Measurements from ENCODE around the gene FKBP3. TPM values are rescaled to one million over a fixed set of nuclear protein-coding genes. Genes with fewer than 3 reads are reported as not detected.

The FKBP3 gene
- total RNA-seq, 2 donors from 2014 or later = 153 to 188 TPM

DNA sequence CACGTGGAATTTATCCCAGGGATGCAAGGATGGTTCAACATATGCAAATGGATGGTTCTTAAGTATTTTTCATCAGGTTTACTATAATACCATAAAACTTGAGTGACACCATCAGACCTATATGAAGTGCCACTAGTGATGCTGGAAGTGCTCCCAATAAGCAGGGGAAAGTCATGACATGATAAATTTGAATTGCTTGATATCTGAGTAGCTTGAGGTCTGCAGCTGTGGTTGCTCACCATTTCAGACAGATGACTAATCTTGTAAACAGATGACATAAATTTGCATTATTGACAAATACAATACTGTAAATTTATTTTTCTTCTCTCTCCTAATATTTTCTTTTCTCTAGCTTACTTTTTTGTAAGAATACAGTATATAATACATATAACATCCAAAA, 64.1 kb downstream of the FKBP3 start:
- Mint-ChIP-seq H3K4me3 (no peak overlapping the region), H3K9me3 (peaks cover 6% of the 10 kb centered on the region), H3K27me3 (ENCODE audit: insufficient read depth) (no peaks in the 10 kb centered on the region), H3K27ac (no peak overlapping the region), H3K36me3 (ENCODE audit: low read depth) (peaks cover 27% of the 10 kb centered on the region), H3K4me1 (peaks cover 9% of the 10 kb centered on the region)
- TF ChIP-seq, protein P1, sequence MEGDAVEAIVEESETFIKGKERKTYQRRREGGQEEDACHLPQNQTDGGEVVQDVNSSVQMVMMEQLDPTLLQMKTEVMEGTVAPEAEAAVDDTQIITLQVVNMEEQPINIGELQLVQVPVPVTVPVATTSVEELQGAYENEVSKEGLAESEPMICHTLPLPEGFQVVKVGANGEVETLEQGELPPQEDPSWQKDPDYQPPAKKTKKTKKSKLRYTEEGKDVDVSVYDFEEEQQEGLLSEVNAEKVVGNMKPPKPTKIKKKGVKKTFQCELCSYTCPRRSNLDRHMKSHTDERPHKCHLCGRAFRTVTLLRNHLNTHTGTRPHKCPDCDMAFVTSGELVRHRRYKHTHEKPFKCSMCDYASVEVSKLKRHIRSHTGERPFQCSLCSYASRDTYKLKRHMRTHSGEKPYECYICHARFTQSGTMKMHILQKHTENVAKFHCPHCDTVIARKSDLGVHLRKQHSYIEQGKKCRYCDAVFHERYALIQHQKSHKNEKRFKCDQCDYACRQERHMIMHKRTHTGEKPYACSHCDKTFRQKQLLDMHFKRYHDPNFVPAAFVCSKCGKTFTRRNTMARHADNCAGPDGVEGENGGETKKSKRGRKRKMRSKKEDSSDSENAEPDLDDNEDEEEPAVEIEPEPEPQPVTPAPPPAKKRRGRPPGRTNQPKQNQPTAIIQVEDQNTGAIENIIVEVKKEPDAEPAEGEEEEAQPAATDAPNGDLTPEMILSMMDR (conservative IDR thresholded peaks at IDR 0.05) = no peak
- no peak for DNase-seq
- Histone ChIP-seq H3K9ac (ENCODE audit: extremely low read depth, low read length, poor library complexity, severe bottlenecking) (no peak overlapping the region), H3K27ac (ENCODE audit: low read depth, low read length) (no peak overlapping the region), H3K9me3 (ENCODE audit: control insufficient read depth, low read length) (peaks cover 9% of the 10 kb centered on the region), H3K36me3 (ENCODE audit: control insufficient read depth, insufficient read depth, low read length) (peaks cover 29% of the 10 kb centered on the region), H3K4me1 (ENCODE audit: control insufficient read depth, insufficient read depth, low read length) (peaks cover 6% of the 10 kb centered on the region), H3K27me3 (ENCODE audit: control insufficient read depth, insufficient read depth, low read length, poor library complexity, severe bottlenecking) (no peaks in the 10 kb centered on the region), H3K4me3 (ENCODE audit: low read length) (no peak overlapping the region)
- WGBS, 2 experiments (ENCODE audit: insufficient coverage in 1 of 2, insufficient read length in 1 of 2) = 80 to 100% methylated on average over 1 of the region's 1 CpG

DNA sequence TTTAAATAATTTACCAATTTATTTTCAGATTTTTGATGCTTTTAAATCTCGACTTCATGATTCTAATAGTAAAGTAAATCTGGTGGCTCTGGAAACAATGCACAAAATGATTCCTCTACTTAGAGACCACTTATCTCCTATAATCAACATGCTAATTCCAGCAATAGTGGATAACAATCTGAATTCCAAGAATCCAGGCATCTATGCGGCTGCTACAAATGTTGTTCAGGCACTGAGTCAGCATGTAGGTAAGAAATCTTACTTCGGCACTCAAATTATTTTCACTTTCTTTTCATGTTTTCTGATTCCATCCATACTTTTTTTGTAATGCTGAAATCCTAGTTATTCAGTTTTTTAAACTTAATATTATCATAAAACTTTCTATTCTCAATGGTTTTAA, 65.9 kb downstream of the FKBP3 start:
- H3K27ac Mint-ChIP-seq = no peak overlapping the region
- no peak overlapping the region for H3K4me3 Mint-ChIP-seq
- Histone ChIP-seq H3K4me1 (ENCODE audit: control insufficient read depth, insufficient read depth, low read length) (peaks cover 6% of the 10 kb centered on the region), H3K4me3 (ENCODE audit: low read length) (no peak overlapping the region), H3K27me3 (ENCODE audit: control insufficient read depth, insufficient read depth, low read length, poor library complexity, severe bottlenecking) (no peaks in the 10 kb centered on the region), H3K9ac (ENCODE audit: extremely low read depth, low read length, poor library complexity, severe bottlenecking) (no peak overlapping the region), H3K27ac (ENCODE audit: low read depth, low read length) (no peak overlapping the region), H3K36me3 (ENCODE audit: control insufficient read depth, insufficient read depth, low read length) (peaks cover 22% of the 10 kb centered on the region), H3K9me3 (ENCODE audit: control insufficient read depth, low read length) (peaks cover 9% of the 10 kb centered on the region)
- peaks cover 36% of the 10 kb centered on the region for H3K36me3 Mint-ChIP-seq (ENCODE audit: low read depth)
- peaks cover 10% of the 10 kb centered on the region for H3K9me3 Mint-ChIP-seq
- TF ChIP-seq, protein P1 (conservative IDR thresholded peaks at IDR 0.05) = no peak
- DNase-seq = no peak
- WGBS, 2 experiments (ENCODE audit: insufficient coverage in 1 of 2, insufficient read length in 1 of 2) = 94 to 100% methylated on average over 1 to 3 of the region's 3 CpGs
- no peaks in the 10 kb centered on the region for H3K27me3 Mint-ChIP-seq (ENCODE audit: insufficient read depth)
- H3K4me1 Mint-ChIP-seq = peaks cover 11% of the 10 kb centered on the region

DNA sequence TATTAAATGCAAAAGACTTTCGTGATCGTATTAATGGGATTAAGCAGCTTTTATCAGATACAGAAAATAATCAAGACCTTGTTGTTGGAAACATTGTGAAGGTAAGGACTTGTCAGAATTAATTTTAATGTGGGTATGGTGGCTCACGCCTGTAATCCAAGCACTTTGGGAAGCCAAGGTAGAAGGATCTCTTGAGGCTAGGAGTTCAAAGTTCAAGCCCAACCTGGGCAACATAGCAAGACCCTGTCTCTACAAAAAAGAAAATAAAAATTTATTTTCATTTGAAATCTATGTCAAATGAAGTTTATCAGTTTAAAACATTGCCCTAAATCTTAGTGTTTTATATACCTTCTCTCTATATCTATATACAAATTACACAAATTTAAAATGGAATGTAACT, 67.6 kb downstream of the FKBP3 start:
- Mint-ChIP-seq H3K9me3 (peaks cover 10% of the 10 kb centered on the region), H3K36me3 (ENCODE audit: low read depth) (peaks cover 29% of the 10 kb centered on the region), H3K4me3 (no peak overlapping the region), H3K4me1 (peaks cover 11% of the 10 kb centered on the region), H3K27ac (no peak overlapping the region), H3K27me3 (ENCODE audit: insufficient read depth) (no peaks in the 10 kb centered on the region)
- 97 to 100% methylated on average over 2 to 3 of the region's 3 CpGs for WGBS, 2 experiments (ENCODE audit: insufficient coverage in 1 of 2, insufficient read length in 1 of 2)
- Histone ChIP-seq H3K4me3 (ENCODE audit: low read length) (no peak overlapping the region), H3K9me3 (ENCODE audit: control insufficient read depth, low read length) (peaks cover 9% of the 10 kb centered on the region), H3K36me3 (ENCODE audit: control insufficient read depth, insufficient read depth, low read length) (peaks cover 16% of the 10 kb centered on the region), H3K27ac (ENCODE audit: low read depth, low read length) (no peak overlapping the region), H3K9ac (ENCODE audit: extremely low read depth, low read length, poor library complexity, severe bottlenecking) (no peak overlapping the region), H3K27me3 (ENCODE audit: control insufficient read depth, insufficient read depth, low read length, poor library complexity, severe bottlenecking) (no peaks in the 10 kb centered on the region), H3K4me1 (ENCODE audit: control insufficient read depth, insufficient read depth, low read length) (peaks cover 6% of the 10 kb centered on the region)
- DNase-seq = no peak
- TF ChIP-seq, protein P1 (conservative IDR thresholded peaks at IDR 0.05) = no peak

Data from endodermal cell (in vitro differentiated cells).